Astrocyte of the cerebellum (primary cell): Measurements from ENCODE around the gene MYLK4.

Source experiments
- DNase-seq: peaks from one replicate; pipeline ENCODE4 v3.0.0-alpha.2; 2011; ENCODE audit warnings: low read depth
- H3K4me3 ChIP-seq: 2 replicates; pipeline ENCODE4 v1.5.1; 2011; ENCODE audit warnings: mild to moderate bottlenecking, low read depth, low read length, moderate library complexity
- in situ Hi-C: cut with HindIII; loops from 2 replicates; pipeline ENCODE4 v1.10.0; 2017; ENCODE audit warnings: low sequenced_read_pairs
- TF ChIP-seq, protein P1 (sequence below): IDR thresholded peaks from 2 replicates; pipeline ENCODE4 v1.5.1; 2012; ENCODE audit warnings: low read length, low read depth, moderate library complexity, mild to moderate bottlenecking; ENCODE audit errors: missing control alignments

The MYLK4 gene

DNA sequence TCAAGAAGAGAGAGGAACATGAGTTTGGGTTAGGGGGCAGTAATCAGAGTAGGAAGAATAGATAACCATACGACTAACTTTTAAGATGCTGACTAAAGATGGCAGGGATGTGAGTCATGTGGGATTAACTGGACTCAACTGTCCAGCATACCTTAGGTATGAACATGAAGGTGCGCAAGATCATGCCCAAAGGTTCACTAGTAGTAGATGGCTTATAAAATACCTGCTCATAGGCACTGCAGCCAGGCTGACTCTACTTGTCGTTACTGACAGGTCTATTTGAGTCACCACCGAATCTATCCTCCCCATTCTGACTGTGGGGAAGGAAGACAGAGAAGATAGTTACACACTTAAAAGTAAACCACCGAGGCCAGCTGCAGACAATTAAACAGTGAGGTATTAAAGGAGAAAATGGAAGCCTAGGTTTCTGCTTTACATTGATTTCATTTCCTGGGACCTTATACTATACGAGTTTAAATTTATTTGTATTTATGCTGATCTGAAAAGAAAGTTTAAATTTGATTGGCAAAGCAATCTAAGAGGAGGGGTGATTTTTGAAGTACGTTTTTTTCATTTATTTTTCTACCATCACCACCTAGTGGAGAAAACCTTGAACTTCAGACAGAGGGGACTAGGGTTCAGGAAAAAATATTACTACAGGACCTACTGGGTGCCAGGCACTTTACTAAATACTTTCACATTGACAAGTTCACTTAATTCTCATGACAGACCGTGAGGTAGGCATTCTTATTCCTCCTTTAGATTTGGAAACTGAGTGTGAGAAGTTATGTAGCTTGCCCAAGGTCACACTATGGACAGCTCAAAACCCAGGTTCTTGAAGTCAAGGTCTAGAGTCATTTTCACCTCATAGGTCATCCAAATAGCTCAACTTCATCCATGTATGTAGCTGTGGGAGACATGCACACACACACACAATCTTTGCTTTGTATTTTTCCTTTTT lies 10.4 kb upstream of the MYLK4 start:
- in situ Hi-C loops = no loop called here
- H3K4me3 ChIP-seq = no peak overlapping the region
- TF ChIP-seq, protein P1, sequence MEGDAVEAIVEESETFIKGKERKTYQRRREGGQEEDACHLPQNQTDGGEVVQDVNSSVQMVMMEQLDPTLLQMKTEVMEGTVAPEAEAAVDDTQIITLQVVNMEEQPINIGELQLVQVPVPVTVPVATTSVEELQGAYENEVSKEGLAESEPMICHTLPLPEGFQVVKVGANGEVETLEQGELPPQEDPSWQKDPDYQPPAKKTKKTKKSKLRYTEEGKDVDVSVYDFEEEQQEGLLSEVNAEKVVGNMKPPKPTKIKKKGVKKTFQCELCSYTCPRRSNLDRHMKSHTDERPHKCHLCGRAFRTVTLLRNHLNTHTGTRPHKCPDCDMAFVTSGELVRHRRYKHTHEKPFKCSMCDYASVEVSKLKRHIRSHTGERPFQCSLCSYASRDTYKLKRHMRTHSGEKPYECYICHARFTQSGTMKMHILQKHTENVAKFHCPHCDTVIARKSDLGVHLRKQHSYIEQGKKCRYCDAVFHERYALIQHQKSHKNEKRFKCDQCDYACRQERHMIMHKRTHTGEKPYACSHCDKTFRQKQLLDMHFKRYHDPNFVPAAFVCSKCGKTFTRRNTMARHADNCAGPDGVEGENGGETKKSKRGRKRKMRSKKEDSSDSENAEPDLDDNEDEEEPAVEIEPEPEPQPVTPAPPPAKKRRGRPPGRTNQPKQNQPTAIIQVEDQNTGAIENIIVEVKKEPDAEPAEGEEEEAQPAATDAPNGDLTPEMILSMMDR = no peak
- no peak for DNase-seq

DNA sequence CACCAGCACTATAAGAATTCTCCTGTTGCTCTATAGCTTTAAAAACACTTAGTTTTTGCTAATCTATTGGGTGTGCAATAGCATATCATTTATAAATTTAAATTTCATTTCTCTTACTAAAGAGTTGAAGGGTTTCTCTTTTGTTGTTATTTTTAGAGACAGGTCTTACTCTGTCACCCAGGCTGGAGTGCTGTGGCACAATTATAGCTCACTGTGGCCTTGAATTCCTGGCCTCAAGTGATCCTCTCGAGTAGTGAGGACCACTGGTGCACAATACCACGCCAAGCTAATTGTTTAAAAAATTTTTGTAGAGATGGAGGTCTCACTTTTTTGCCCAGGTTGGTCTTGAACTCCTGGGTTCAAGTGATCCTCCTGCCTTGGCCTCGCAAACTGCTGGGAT lies 8.3 kb upstream of the MYLK4 start:
- TF ChIP-seq, protein P1 = no peak
- no peak for DNase-seq
- in situ Hi-C loops = no loop called here
- no peak overlapping the region for H3K4me3 ChIP-seq

DNA sequence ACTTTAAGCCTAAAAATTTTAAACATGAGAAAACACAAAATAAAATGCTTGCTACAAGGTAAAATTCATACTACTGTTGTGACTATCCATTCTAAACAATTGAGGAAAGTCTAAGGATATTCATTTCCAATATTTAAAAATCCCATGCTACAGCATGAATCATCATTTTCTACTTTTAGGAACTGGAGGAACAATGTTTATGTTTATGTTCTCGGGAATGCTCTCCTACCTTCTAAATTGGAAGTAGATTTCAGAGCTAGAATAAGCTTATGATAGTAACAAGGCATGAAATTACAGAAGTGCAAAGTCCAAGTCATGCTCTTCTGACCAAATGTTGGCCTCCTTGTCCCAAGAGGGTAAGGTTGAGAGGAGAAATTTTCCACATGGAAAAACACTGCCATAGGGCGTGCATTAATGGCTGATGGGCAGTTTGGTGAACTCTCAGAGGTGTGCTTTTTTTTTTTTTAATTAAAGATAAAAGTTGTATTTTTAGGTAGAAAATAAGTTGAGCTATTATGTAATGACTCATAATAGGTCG lies 6.0 kb upstream of the MYLK4 start:
- TF ChIP-seq, protein P1 = no peak
- H3K4me3 ChIP-seq = no peak overlapping the region
- DNase-seq = no peak
- in situ Hi-C loops = no loop called here

DNA sequence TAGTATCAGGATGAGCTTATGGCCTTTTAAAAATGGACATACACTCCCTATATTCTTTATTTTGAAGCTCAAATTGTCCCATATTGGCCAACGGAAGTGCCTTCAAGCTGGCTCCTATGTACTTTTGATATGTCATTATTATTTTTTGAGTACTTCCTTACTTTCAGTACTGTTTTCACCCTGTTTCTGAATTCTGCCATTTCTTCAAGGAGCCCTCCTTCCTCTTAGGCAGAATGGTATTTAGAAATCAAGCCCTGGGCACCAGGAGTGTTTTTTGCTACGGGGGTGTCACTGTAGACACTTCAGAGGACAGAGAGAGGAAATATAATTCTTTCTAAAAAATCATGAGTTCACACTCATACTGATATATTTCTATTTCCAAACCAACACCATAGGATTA lies 5.5 kb upstream of the MYLK4 start:
- no peak for DNase-seq
- TF ChIP-seq, protein P1 = no peak
- no peak overlapping the region for H3K4me3 ChIP-seq
- in situ Hi-C loops = no loop called here

DNA sequence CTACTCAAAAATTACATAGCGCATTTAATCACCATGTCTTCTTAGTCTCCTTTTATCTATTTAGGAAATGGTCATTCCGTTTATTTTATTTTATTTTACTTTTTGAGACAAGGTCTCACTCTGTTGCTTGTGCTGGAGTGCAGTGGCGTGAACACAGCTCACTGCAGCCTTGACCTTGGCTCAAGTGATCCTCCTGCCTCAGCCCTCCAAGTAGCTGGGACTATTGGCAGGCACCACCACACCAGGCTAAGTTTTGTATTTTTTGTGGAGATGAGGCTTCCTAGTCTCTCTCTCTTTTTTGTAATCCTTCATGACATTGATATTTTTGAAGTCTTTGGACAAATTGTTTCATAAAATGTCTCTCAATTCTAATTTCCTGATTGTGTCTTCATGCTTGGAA lies 4.7 kb upstream of the MYLK4 start:
- no peak overlapping the region for H3K4me3 ChIP-seq
- DNase-seq = no peak
- in situ Hi-C loops = no loop called here
- TF ChIP-seq, protein P1 = no peak

DNA sequence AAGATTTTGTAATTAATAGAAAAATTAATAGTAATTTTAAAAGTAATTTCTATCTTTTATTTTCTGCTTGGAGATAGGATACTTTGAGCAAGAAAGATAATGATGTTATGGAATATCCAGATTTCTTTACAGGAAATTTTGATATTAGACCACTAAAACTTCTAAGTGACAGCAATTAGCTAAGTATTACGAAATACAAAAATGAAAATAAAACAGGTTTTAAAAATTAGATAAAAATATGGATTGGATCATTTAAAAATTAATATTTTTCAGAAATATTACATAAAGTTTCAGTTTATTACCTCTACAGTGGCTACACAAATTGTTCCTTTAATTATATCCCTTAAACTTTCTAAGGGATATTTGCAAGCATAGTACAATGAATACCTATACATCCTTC lies 4.2 kb upstream of the MYLK4 start:
- H3K4me3 ChIP-seq = no peak overlapping the region
- DNase-seq = no peak
- in situ Hi-C loops = no loop called here
- TF ChIP-seq, protein P1 = no peak
